Activated B cell treated with CpG ODN at 0.5 μM for 24 hours (primary cell): Measurements from ENCODE around the gene ENAH. TPM values are rescaled to one million over a fixed set of nuclear protein-coding genes. Genes with fewer than 3 reads are reported as not detected.

Experiments
- ATAC-seq: fragments of 200-7000 bp; cut with Tn5 transposase; one replicate; pipeline ENCODE4 v1.10.0; 2021; ENCODE audit warnings: low read depth, mild to moderate bottlenecking, moderate library complexity
- CTCF ChIA-PET: fragments of 350-600 bp; sonication (Branson Sonifier 250); formaldehyde crosslinking; loops from one replicate; lab custom pipeline; 2021; ENCODE audit warnings: antibody characterized with exemption; lab: Charles Lee
- POLR2A ChIA-PET: fragments of 350-600 bp; sonication (Branson Sonifier 250); formaldehyde crosslinking; loops from one replicate; lab custom pipeline; 2021; ENCODE audit warnings: antibody characterized with exemption; lab: Charles Lee
- DNase-seq: peaks from one replicate; pipeline ENCODE4 v3.0.0; 2022
- H3K27ac Mint-ChIP-seq: one replicate; pipeline ENCODE4 v1.8.0; 2020; ENCODE audit warnings: mixed read lengths
- H3K27me3 Mint-ChIP-seq: one replicate; pipeline ENCODE4 v1.8.0; 2021; ENCODE audit warnings: mixed read lengths
- H3K36me3 Mint-ChIP-seq: one replicate; pipeline ENCODE4 v1.8.0; 2021; ENCODE audit warnings: low read depth, mixed read lengths
- H3K4me1 Mint-ChIP-seq: one replicate; pipeline ENCODE4 v1.8.0; 2021; ENCODE audit warnings: mixed read lengths
- H3K4me3 Mint-ChIP-seq: one replicate; pipeline ENCODE4 v1.8.0; 2020; ENCODE audit warnings: mild to moderate bottlenecking, mixed read lengths
- H3K9me3 Mint-ChIP-seq: one replicate; pipeline ENCODE4 v1.8.0; 2020; ENCODE audit warnings: mixed read lengths
- intact Hi-C: fragments of 100-400 bp; cut with micrococcal nuclease; formaldehyde crosslinking; loops from one replicate; pipeline ENCODE4 v1.15.1; 2024
- total RNA-seq: library from RNA; stranded (reverse); gene quantifications from 2 replicates; pipeline ENCODE4 v1.2.3, GENCODE V29; 2022
- TF ChIP-seq, protein P1 (sequence below): fragments of 200-600 bp; IDR thresholded peaks from one replicate; pipeline ENCODE4 v1.8.0; 2022; ENCODE audit warnings: antibody characterized with exemption, mild to moderate bottlenecking

The ENAH gene
- total RNA-seq, 1 donor from 2014 or later: 1.2 TPM

DNA sequence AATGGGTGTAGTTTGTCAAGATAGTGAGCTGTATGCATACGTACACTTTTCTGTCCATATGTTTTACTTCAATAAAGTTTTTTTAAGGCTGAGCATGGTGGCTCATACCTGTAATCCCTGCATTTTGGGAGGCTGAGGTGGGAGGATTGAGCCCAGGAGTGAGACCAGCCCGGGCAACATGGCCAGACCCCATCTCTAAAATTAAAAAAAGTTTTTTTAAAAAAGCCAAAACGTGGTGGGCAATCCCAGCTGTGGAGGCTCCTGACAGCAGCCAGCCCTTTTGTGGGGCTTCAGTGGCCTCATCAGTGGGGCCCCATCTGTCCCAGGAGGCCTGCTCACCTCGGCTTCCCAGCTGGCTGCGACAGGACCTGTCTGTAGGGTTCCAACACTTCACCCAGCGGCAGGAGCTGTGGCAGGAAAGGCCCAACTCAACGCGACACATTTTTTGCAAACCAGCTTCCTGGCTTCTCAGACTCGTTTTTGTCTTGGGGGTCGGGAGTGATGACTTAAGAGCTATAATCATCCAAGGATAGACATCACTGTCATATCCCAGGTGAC lies 168.2 kb downstream of the ENAH start:
- TF ChIP-seq, protein P1, sequence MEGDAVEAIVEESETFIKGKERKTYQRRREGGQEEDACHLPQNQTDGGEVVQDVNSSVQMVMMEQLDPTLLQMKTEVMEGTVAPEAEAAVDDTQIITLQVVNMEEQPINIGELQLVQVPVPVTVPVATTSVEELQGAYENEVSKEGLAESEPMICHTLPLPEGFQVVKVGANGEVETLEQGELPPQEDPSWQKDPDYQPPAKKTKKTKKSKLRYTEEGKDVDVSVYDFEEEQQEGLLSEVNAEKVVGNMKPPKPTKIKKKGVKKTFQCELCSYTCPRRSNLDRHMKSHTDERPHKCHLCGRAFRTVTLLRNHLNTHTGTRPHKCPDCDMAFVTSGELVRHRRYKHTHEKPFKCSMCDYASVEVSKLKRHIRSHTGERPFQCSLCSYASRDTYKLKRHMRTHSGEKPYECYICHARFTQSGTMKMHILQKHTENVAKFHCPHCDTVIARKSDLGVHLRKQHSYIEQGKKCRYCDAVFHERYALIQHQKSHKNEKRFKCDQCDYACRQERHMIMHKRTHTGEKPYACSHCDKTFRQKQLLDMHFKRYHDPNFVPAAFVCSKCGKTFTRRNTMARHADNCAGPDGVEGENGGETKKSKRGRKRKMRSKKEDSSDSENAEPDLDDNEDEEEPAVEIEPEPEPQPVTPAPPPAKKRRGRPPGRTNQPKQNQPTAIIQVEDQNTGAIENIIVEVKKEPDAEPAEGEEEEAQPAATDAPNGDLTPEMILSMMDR: no peak
- no peaks in the 10 kb centered on the region for H3K9me3 Mint-ChIP-seq
- intact Hi-C loops: no loop called here
- H3K36me3 Mint-ChIP-seq: no peaks in the 10 kb centered on the region
- H3K4me1 Mint-ChIP-seq: peaks cover 28% of the 10 kb centered on the region
- H3K4me3 Mint-ChIP-seq: no peak overlapping the region
- no peak overlapping the region for H3K27ac Mint-ChIP-seq
- H3K27me3 Mint-ChIP-seq: no peaks in the 10 kb centered on the region
- no peak for DNase-seq
- ATAC-seq: no peak
- POLR2A ChIA-PET: no interaction called here
- CTCF ChIA-PET: interaction anchor here (1.3 kb wide), 1 partner anchor 10 kb away, joined by 4 read pairs; no protein-coding TSS in a partner anchor

DNA sequence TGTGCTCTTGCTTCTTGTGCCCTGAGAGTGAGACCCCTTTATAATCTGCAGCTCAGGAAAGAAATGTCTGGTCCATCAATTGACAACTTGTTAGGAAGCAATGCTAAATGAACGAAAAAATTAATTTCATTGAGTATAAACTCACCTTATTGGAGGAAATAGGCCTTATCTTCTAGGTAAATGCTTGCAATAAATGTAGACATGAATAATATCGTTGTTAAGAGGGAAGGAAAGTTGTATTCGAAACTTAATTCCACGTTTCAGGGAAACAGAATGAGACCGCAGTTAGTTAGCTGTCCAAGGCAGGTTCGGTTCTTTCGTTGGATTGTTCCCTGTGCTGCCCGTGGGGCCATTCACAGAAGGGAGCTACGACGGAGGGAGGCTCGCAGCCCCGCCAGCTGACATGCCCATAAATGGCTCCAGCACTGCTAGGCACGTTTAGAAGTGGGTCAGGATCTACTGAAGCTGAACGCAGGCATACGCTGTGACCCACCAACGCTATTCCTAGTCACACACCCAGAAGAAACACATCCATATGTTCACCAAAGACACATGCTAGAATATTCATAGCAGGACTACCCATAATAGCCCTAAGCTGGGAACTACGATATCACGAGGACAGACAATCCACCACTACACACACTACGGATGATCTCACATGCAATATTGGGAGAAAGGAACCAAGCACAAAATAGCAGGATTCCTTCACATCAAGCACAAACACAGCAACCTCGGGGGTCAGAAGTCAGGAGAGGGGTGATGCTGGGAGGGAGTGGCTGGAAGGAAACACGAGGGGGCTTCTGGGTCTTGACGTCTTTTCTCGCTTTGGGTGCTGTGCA lies 168.9 kb downstream of the ENAH start:
- intact Hi-C loops: no loop called here
- ChIA-PET CTCF (no interaction called here), POLR2A (interaction anchor here (1.1 kb wide), 1 partner anchor 294 kb away, joined by 4 read pairs; the partner anchor contains the start of gene SRP9)

DNA sequence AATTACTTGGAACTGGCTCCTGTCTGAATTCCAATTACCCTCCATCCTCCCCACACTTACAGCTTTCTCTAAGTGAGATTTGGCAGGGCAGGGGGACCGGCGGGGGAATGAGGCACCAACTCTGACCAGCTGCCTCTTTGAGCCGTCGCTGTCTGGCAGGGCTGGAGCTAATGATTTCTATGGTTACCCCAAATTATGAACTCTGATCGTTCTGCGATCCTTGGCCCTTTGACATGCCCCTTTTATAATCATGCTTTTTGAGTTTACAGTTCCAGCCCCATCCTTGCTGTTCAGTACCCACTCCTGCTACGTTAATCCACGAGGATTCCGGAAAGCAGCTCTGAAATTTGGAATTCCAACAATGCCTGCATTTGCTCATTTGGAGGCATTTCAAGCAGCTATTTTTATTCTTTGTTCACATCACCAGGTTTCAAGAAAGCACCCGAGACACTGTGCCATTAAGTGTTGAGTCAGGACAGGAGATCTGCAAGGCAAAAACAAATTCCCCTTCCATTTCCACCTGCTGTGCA lies 170.4 kb downstream of the ENAH start:
- peaks cover 51% of the 10 kb centered on the region for H3K4me1 Mint-ChIP-seq
- H3K36me3 Mint-ChIP-seq: no peaks in the 10 kb centered on the region
- CTCF ChIA-PET: interaction anchor here (0.9 to 3.1 kb wide), 6 partner anchors 290 to 505 kb away, joined by 3 to 15 read pairs (median 3); partner anchors contain the start of genes SRP9 and TMEM63A

More for the DNA sequence above, 168.9 kb downstream of the ENAH start:
- ATAC-seq: no peak
- Mint-ChIP-seq H3K27ac (no peak overlapping the region), H3K27me3 (no peaks in the 10 kb centered on the region), H3K4me1 (peaks cover 35% of the 10 kb centered on the region), H3K9me3 (no peaks in the 10 kb centered on the region), H3K36me3 (no peaks in the 10 kb centered on the region), H3K4me3 (no peak overlapping the region)
- DNase-seq: no peak
- TF ChIP-seq, protein P1: no peak

DNA sequence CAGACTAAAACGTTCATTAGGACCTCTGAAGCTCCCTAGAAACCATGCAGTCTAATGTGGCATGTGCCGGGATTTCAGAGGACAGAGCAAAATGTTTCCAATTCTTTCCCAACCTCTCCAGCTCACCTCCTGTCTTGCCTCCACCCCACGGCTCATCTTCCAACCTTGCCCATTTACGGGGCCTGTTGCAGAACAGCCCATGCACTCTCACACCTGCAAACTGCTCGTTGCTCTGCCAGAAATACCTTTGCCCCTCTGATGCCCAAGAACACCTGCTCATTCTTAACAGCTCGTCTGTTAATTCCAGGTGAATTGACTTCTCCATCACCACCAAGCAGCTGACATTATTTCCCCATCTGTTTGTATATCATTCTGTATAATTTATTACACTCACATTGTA lies 171.2 kb downstream of the ENAH start:
- ATAC-seq: no peak
- no peaks in the 10 kb centered on the region for H3K27me3 Mint-ChIP-seq
- POLR2A ChIA-PET: interaction anchor here (5.9 kb wide), 1 partner anchor 14 kb away, joined by 44 read pairs; no protein-coding TSS in a partner anchor

More for the DNA sequence above, 170.4 kb downstream of the ENAH start:
- Mint-ChIP-seq H3K4me3 (no peak overlapping the region), H3K27me3 (no peaks in the 10 kb centered on the region), H3K9me3 (no peaks in the 10 kb centered on the region), H3K27ac (no peak overlapping the region)
- intact Hi-C loops: no loop called here
- POLR2A ChIA-PET: no interaction called here
- TF ChIP-seq, protein P1: no peak
- DNase-seq (no peak), ATAC-seq (no peak)

More for the DNA sequence above, 171.2 kb downstream of the ENAH start:
- H3K9me3 Mint-ChIP-seq: no peaks in the 10 kb centered on the region
- DNase-seq: no peak
- H3K36me3 Mint-ChIP-seq: no peaks in the 10 kb centered on the region
- CTCF ChIA-PET: interaction anchor here (0.9 to 3.1 kb wide), 7 partner anchors 10 to 505 kb away, joined by 3 to 15 read pairs (median 3); partner anchors contain the start of genes SRP9 and TMEM63A
- no peak overlapping the region for H3K4me3 Mint-ChIP-seq
- TF ChIP-seq, protein P1: no peak
- H3K4me1 Mint-ChIP-seq: peaks cover 54% of the 10 kb centered on the region
- intact Hi-C loops: loop anchor here (1.0 to 2.0 kb wide), 2 partner anchors 14 to 363 kb away; no protein-coding TSS in a partner anchor
- peak overlapping the region; percentile 74 for H3K27ac Mint-ChIP-seq
